Psoas muscle (tissue), 8 donors: Measurements from ENCODE around the gene TMPRSS9. TPM values are rescaled to one million over a fixed set of nuclear protein-coding genes. Genes with fewer than 3 reads are reported as not detected.
A peak's percentile ranks its signal among the peaks of the same experiment; 100 is the strongest.
"Not testable (repeated sequence)": the region's sequence is repeated elsewhere in the genome, so short reads cannot be mapped to it uniquely, and the experiment has no call there.

Source experiments
- ATAC-seq, 4 donors: fragments of 200-7000 bp; cut with Tn5 transposase; one replicate each; pipeline ENCODE4 v1.9.1; 2020; ENCODE audit warnings: moderate library complexity in 3 of 4, mild to moderate bottlenecking in 2 of 4
- DNase-seq, 2 donors: peaks; one replicate each; pipeline ENCODE4 v3.0.0-alpha.2; 2020
- H3K27ac ChIP-seq: fragments of 200-600 bp; one replicate; pipeline ENCODE4 v1.8.0; 2022
- H3K27me3 ChIP-seq, 3 donors: fragments of 200-600 bp in 1 of 3; one replicate each; pipeline versions ENCODE4 v1.6.1 to v1.8.0; 2013 to 2022; ENCODE audit warnings: low read length in 2 of 3, mild to moderate bottlenecking in 2 of 3, moderate library complexity in 1 of 3; ENCODE audit not compliant: insufficient read depth in 3 of 3
- H3K36me3 ChIP-seq, 2 donors: fragments of 200-600 bp in 1 of 2; one replicate each; pipeline versions ENCODE4 v1.6.1 to v1.8.0; 2013 to 2022; ENCODE audit warnings: low read depth in 1 of 2, mild to moderate bottlenecking in 1 of 2, moderate library complexity in 1 of 2; ENCODE audit not compliant: insufficient read depth in 1 of 2
- H3K4me1 ChIP-seq: fragments of 200-600 bp; one replicate; pipeline ENCODE4 v1.8.0; 2022
- H3K4me3 ChIP-seq: fragments of 200-600 bp; one replicate; pipeline ENCODE4 v1.8.0; 2022; ENCODE audit warnings: mild to moderate bottlenecking
- H3K9me3 ChIP-seq: fragments of 200-600 bp; one replicate; pipeline ENCODE4 v1.8.0; 2022
- WGBS, 3 donors: extraction: QIAGEN DNeasy Blood & Tissue Kit; methylation state at CpG; one replicate each; pipeline versions ENCODE4 v1.1.6 to v1.1.7; 2013; 5-methylcytosine and 5-hydroxymethylcytosine counted together
- intact Hi-C, 2 donors: fragments of 100-400 bp; cut with DNase I; formaldehyde crosslinking; loops; one replicate each; pipeline versions ENCODE4 v1.11.0 to v1.14.2; 2022
- polyA plus RNA-seq, 3 donors: library from polyadenylated mRNA; stranded (reverse); fragments of 200-250 nt; gene quantifications; one replicate each; pipeline ENCODE4 v1.2.3, GENCODE V29; 2013
- total RNA-seq, 4 donors: library from RNA; stranded (reverse); fragmentation: NEBNext Ultra II Directional in 2 of 4; extraction: Animal tissue kit (Norgen Biotek cat#: 25700) in 2 of 4; gene quantifications; one replicate each; pipeline versions ENCODE4 v1.2.1 to v1.2.4, GENCODE V29; 2021 to 2023
- TF ChIP-seq, protein P1 (sequence below): fragments of 200-600 bp; IDR thresholded peaks from one replicate; pipeline ENCODE4 v1.8.0; 2022; ENCODE audit warnings: antibody characterized with exemption
- donor health status: healthy with polysubstance abuse.
- donor health status: DM: no; HTN: no; CAD: no; lungs with moderate emphysema.
- donor health status: Bipolar disorder and iron deficiency.
- donor health status: healthy.
- donor health status: DM: yes; HTN: yes; CAD: no.
- donor health status: DM: no; HTN: no; CAD: no.
- donor health status: DM: no; HTN: no; CAD: no.
- donor health status: DM: yes; HTN: yes; CAD: no.

TMPRSS9 gene
- total and polyA plus RNA-seq, 7 donors = 0.17 TPM; not detected in 6

DNA sequence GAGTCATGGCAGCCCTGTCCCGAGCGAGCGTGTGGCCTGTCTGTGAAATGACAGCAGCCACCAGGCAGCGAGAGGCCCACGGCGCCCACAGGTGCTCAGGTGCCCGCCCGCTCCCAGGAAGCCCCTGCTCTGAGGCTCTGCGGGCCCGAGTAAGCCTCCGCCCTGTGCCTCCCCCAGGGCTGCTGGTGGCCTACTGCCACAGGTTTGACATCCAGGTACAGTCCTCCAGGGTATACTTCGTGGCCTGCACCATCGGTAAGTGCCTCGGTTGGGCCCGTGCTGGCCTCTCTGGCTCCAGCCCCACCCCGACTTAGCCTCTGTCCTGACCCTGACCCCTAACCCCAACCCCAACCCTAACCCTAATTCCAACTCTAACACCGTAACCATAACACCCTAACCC, 15.0 kb upstream of the TMPRSS9 start:
- WGBS, 3 donors = 95 to 98% (median 95%) methylated on average over 15 to 17 of the region's 17 CpGs
- TF ChIP-seq, protein P1, sequence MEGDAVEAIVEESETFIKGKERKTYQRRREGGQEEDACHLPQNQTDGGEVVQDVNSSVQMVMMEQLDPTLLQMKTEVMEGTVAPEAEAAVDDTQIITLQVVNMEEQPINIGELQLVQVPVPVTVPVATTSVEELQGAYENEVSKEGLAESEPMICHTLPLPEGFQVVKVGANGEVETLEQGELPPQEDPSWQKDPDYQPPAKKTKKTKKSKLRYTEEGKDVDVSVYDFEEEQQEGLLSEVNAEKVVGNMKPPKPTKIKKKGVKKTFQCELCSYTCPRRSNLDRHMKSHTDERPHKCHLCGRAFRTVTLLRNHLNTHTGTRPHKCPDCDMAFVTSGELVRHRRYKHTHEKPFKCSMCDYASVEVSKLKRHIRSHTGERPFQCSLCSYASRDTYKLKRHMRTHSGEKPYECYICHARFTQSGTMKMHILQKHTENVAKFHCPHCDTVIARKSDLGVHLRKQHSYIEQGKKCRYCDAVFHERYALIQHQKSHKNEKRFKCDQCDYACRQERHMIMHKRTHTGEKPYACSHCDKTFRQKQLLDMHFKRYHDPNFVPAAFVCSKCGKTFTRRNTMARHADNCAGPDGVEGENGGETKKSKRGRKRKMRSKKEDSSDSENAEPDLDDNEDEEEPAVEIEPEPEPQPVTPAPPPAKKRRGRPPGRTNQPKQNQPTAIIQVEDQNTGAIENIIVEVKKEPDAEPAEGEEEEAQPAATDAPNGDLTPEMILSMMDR = no peak
- DNase-seq (peak in 1 of 2 donors; percentile 9), ATAC-seq (peak in 1 of 4 donors; percentile 11)
- no peak overlapping the region for H3K4me3 ChIP-seq
- no peaks in the 10 kb centered on the region for H3K27me3 ChIP-seq
- no peaks in the 10 kb centered on the region for H3K4me1 ChIP-seq
- H3K27ac ChIP-seq = no peak overlapping the region
- H3K36me3 ChIP-seq = peaks cover 0 to 49% of the 10 kb centered on the region in 2 donors
- H3K9me3 ChIP-seq = no peaks in the 10 kb centered on the region
- intact Hi-C loops = no loop called here

DNA sequence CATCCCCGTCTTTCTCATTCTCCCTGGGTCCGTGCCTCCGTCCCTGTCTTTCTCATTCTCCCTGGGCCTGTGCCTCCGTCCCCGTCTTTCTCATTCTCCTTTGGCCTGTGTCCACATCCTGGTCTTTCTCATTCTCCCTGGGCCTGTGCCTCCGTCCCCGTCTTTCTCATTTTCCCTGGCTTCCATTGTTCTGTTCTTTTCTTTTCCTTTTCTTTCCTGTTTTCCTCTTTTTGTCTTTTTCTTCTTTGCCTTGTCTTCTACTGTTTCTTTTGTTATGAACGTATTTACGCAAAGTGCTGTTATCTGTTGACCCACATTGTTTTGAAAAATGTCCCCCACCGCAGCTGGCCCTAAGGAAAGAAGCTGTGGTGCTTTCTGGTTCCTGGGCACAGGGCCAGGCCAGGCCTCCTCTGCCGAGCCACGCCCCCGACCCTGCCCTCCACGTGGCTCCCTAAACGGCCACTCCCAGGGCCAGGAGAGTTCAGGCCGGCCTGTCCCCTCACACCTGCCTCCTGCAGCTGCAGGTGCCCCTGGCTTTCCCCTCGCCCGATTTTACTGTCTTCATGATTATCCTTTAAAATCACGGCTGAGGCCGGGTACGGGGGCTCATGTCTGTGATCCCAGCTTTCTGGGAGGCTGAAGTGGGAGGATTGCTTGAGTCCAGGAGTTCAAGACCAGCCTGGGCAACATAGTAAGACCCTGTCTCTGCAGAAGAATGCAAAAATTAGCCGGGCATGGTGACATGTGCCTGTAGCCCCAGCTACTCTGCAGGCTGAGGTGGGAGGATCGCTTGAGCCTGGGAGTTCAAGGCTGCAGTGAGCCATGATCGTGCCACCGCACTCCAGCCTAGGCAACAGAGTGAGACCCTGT, 14.0 kb upstream of the TMPRSS9 start:
- H3K36me3 ChIP-seq = peaks cover 0 to 47% of the 10 kb centered on the region in 2 donors
- ATAC-seq (peak in 2 of 4 donors; percentile 50 to 56), DNase-seq (peak in 1 of 2 donors; percentile 54)
- TF ChIP-seq, protein P1 = no peak
- H3K4me3 ChIP-seq = no peak overlapping the region
- H3K4me1 ChIP-seq = no peaks in the 10 kb centered on the region
- WGBS, 3 donors = 71 to 73% (median 71%) methylated on average over 25 of the region's 25 CpGs
- no peaks in the 10 kb centered on the region for H3K27me3 ChIP-seq
- H3K9me3 ChIP-seq = no peaks in the 10 kb centered on the region
- H3K27ac ChIP-seq = no peak overlapping the region
- intact Hi-C loops = no loop called here

DNA sequence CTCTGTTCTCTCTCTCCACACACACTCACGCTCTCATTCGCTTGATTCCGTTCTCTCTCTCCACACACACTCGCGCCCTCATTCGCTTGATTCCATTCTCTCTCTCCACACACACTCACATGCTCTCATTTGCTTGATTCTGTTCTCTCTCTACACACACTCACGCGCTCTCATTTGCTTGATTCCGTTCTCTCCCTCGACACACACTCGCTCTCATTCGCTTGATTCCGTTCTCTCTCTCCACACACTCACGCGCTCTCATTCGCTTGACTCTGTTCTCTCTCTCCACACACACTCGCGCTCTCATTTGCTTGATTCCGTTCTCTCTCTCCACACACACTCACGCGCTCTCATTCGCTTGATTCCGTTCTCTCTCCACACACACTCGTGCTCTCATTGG, 10.2 kb upstream of the TMPRSS9 start:
- H3K27ac ChIP-seq, H3K9me3 ChIP-seq, ATAC-seq, intact Hi-C loops, H3K4me3 ChIP-seq, H3K27me3 ChIP-seq, H3K4me1 ChIP-seq: not testable (repeated sequence)
- WGBS, 3 donors = 93 to 96% (median 95%) methylated on average over 24 of the region's 24 CpGs
- H3K36me3 ChIP-seq = peaks cover 0 to 55% of the 10 kb centered on the region in 2 donors
- DNase-seq = peak in 1 of 2 donors; percentile 3

DNA sequence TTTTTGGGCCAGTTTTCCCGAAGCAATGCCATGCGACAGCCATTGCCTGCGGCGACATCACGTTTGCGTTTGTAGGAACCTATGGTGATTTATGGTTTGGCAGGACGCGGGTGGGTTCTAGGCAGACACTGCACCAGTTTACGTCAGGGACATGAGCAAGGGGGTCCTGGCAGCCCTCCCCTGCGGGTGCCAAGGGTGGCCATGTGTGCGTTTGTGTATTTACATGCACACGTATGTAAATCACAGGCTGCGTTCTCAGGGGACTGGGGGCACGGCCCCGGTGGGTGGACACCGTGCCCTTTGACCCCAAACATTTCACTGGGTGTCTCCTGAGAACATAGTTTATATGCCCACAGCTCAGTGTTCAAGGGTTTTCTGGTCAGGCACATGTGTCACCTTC, 9.4 kb upstream of the TMPRSS9 start:
- Histone ChIP-seq H3K27ac (no peak overlapping the region), H3K4me1 (peaks cover 2% of the 10 kb centered on the region), H3K36me3 (peaks cover 0 to 54% of the 10 kb centered on the region in 2 donors), H3K4me3 (no peak overlapping the region), H3K9me3 (no peaks in the 10 kb centered on the region), H3K27me3 (no peaks in the 10 kb centered on the region)
- TF ChIP-seq, protein P1 = no peak
- no peak for ATAC-seq
- intact Hi-C loops = no loop called here
- DNase-seq = peak in 1 of 2 donors; percentile 39
- whole genome bisulfite sequencing, 3 donors = 85 to 89% (median 88%) methylated on average over 16 of the region's 16 CpGs

DNA sequence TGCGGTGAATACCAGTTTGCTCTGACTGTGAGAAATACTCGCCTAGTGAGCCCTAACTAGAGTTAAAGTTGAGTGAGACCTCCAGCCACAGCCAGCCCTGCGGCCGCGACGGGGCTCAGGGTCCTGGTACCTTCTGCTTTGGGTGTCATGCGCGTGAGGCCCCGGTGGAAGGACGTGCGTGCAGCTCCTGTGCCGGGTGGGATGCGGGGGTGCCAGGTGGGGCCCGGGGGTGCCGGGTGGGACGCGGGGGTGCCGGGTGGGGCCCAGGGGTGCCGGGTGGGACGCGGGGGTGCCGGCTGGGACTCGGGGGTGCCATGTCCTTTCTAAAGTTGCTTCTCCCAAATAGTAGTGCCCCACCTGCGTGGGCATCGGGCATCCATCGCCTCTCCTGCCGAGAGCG, 8.5 kb upstream of the TMPRSS9 start:
- no peak overlapping the region for H3K4me3 ChIP-seq
- ATAC-seq (no peak), DNase-seq (peak in 1 of 2 donors; percentile 53)
- TF ChIP-seq, protein P1 = no peak
- no peak overlapping the region for H3K27ac ChIP-seq
- no peaks in the 10 kb centered on the region for H3K27me3 ChIP-seq
- peaks cover 9% of the 10 kb centered on the region for H3K4me1 ChIP-seq
- no peaks in the 10 kb centered on the region for H3K9me3 ChIP-seq
- WGBS, 3 donors = 95 to 100% (median 95%) methylated on average over 23 to 28 of the region's 28 CpGs
- intact Hi-C loops = no loop called here
- H3K36me3 ChIP-seq = peaks cover 0 to 47% of the 10 kb centered on the region in 2 donors
